ENCODE measurements around the gene RPL7A.
A peak's percentile ranks its signal among the peaks of the same experiment; 100 is the strongest.

Gene RPL7A

GRCh38 chr9:133349965-133350616 lies 2.1 kb downstream of the RPL7A start:
- DNase-seq: no peak

- no peak for DNase-seq
These were observed 3.5 kb downstream of the RPL7A start for GRCh38 chr9:133351526-133351907.

GRCh38 chr9:133351908-133352634 lies 4.1 kb downstream of the RPL7A start:
- no peak for DNase-seq

GRCh38 chr9:133352635-133353340 lies 4.8 kb downstream of the RPL7A start:
- no peak for DNase-seq

GRCh38 chr9:133353548-133353947 lies 5.5 kb downstream of the RPL7A start:
- no peak for DNase-seq

- DNase-seq: no peak
These were observed 6.7 kb downstream of the RPL7A start for GRCh38 chr9:133354766-133355165.

GRCh38 chr9:133355881-133356357 lies 7.9 kb downstream of the RPL7A start:
- DNase-seq: no peak

- DNase-seq: peak; percentile 87
These were observed 8.5 kb downstream of the RPL7A start, which contains the start of the genes SURF1 and SURF2 for GRCh38 chr9:133356391-133357091. SURF1 (minus strand) TSS chr9:133356487; CDS start chr9:133356453, 34 bp downstream. SURF2 (plus strand) TSS chr9:133356550; CDS start chr9:133356593, 43 bp downstream.

- DNase-seq: no peak
These were observed 9.6 kb downstream of the RPL7A start for GRCh38 chr9:133357656-133358055.

GRCh38 chr9:133359399-133360175 lies 11.6 kb downstream of the RPL7A start:
- no peak for DNase-seq

- no peak for DNase-seq
These were observed 12.7 kb downstream of the RPL7A start for GRCh38 chr9:133360400-133361393.

- no peak for DNase-seq
These were observed 13.6 kb downstream of the RPL7A start for GRCh38 chr9:133361507-133362092.

GRCh38 chr9:133362359-133363044 lies 14.5 kb downstream of the RPL7A start:
- no peak for DNase-seq

GRCh38 chr9:133366435-133366834 lies 18.4 kb downstream of the RPL7A start:
- no peak for DNase-seq

GRCh38 chr9:133367221-133367620 lies 19.2 kb downstream of the RPL7A start:
- no peak for DNase-seq

- no peak for DNase-seq
These were observed 19.8 kb downstream of the RPL7A start for GRCh38 chr9:133367778-133368177.

- DNase-seq: no peak
These were observed 20.3 kb downstream of the RPL7A start for GRCh38 chr9:133368249-133368881.

GRCh38 chr9:133369422-133369821 lies 21.4 kb downstream of the RPL7A start:
- no peak for DNase-seq

- no peak for DNase-seq
These were observed 21.9 kb downstream of the RPL7A start for GRCh38 chr9:133369933-133370332.
